Stimulated activated naive CD8-positive, alpha-beta T cell treated with anti-CD3 and anti-CD28 coated beads, Interleukin-15, Interleukin-2, amounts not matched to agents 100 U/mL and 50 U/mL, for 24 hours (primary cell): ENCODE results near the gene ATRN.
"Not testable (repeated sequence)": the region's sequence is repeated elsewhere in the genome, so short reads cannot be mapped to it uniquely, and the experiment has no call there.

ENCODE experiments used
- ATAC-seq: fragments of 150-1000 bp; cut with Tn5 transposase; one replicate; pipeline ENCODE4 v1.10.0; 2021
- DNase-seq: peaks from one replicate; pipeline ENCODE4 v3.0.0; 2021

Gene ATRN

DNA sequence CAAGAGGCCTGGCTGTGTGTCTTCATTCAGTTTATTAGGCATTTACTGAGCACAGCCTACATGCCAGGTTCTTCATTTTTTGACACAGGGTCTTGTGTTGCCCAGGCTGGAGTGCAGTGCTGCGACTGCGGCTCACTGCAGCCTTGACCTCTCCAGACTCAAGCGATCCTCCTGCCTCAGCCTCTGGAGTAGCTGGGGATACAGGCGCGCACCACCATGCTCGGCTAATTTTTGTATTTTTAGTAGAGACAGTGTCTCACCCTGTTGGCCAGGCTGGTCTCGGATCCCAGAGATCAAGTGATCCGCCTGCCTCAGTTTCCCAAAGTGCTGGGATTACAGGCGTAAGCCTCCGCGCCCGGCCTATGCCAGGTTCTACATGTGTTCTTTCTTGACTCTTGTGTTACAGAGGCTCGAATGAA is 601 bp upstream of the ATRN start:
- DNase-seq: no peak
- ATAC-seq: no peak

DNA sequence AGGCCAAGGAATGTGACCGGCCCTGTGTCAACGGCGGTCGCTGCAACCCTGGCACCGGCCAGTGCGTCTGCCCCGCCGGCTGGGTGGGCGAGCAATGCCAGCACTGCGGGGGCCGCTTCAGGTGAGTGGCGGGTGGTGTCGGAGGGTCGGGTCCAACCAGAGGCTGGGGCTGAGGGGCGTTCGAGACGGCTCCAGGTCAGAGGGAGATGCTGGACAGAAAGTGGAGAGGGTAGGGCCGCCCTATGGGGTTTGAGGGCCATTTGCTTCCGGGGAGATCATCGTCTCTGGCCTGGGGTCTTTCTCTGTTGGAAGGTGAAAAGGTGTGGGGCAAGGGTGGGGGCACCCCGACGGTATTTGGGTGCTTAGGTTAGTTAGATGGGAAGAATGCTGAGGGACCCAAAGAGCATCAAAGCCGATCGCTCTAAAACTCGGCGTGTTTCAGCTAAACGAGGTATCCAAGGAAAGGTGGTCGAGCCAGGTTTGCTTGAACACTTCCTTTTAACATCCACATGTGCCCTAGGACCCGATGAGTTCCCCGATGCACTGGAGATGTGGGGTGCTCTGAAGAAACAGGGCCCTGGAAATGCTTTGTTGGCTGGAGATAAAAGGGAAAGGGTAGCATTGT is 691 bp downstream of the ATRN start:
- no peak for ATAC-seq
- no peak for DNase-seq

DNA sequence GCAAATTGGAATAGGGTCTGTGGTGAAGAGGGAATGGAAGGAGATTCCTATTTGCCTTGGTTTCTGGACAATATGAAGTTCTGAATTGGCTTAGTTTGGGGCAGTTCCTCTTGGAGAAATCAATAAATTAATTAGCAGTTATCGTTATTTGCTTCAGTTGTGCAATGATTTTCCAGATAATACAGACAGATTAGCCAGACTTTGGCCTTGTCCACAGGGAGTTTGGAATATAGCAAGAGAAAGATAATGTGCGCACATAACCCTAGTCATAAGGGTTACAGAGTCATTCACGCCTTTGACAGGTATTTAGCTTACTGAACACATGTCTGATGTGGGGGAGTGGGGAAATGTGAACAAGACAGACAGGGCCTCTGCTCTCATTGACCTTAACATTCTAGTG is 1.3 kb downstream of the ATRN start:
- ATAC-seq: no peak
- no peak for DNase-seq

DNA sequence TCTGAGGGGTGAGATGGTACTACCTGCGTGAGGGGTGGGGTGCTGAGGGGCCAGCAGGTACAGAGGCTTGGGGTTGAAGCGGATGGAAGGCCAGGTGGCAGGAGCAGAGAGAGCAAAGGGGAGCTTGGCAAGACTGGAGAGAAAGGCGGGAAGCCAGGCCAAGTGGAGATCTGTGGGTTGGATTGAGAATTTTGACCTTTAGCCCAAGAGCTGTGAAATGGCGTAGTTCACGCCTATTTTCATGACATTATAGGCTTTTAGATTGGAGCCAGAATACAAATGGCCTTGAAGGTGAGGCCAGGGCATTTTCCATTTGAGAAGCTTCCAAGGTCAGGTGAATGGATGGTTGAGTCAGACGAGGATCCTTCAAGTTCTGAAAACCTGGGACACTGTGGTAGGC is 2.5 kb downstream of the ATRN start:
- DNase-seq (no peak), ATAC-seq (no peak)

- no peak for DNase-seq
- no peak for ATAC-seq
Observed at GRCh38 chr20:3473944-3474343, 3.1 kb downstream of the ATRN start.

GRCh38 chr20:3477003-3477860 is 6.4 kb downstream of the ATRN start:
- DNase-seq, ATAC-seq: not testable (repeated sequence)

GRCh38 chr20:3477861-3478544 is 7.2 kb downstream of the ATRN start:
- no peak for ATAC-seq

DNA sequence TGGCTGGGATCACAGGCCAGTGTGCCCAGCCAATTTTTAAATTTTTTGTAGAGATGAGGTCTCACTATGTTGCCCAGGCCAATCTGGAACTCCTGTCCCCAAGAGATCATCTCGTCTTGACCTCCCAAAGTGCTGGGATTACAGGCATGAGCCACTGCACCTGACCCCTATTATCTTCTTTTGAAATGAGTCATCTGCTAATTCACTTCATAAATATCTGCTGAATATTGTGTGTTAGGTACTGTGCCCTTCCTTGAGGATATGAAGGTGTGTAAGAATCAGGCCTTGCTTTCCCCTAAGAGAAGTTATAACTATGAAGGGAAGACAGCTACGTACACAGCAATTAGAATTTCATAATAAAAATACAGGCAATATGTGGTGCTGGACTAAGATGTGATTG is 8.2 kb downstream of the ATRN start:
- ATAC-seq: no peak
- no peak for DNase-seq

More at GRCh38 chr20:3477861-3478544, 7.2 kb downstream of the ATRN start:
- DNase-seq: no peak

- DNase-seq (no peak), ATAC-seq (no peak)
Observed at GRCh38 chr20:3479759-3480615, 9.2 kb downstream of the ATRN start.

GRCh38 chr20:3483309-3483708 is 12.5 kb downstream of the ATRN start:
- DNase-seq: no peak
- no peak for ATAC-seq

DNA sequence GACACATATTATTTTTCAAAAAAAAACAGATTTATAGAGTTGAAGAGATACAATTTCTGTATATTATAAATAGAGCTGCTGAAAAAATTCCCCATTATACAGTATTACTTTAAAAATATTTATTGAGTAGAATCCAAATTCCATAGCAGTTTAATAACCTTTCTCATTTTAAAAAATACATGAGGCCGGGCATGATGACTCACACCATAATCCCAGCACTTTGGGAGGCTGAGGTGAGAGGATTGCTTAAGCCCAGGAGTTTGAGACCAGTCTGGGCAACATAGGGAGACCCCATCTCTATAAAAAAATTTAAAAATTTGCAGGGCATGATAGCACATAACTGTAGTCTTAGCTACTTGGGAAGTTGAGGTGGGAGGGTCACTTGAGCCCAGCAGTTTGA is 13.0 kb downstream of the ATRN start:
- no peak for DNase-seq

DNA sequence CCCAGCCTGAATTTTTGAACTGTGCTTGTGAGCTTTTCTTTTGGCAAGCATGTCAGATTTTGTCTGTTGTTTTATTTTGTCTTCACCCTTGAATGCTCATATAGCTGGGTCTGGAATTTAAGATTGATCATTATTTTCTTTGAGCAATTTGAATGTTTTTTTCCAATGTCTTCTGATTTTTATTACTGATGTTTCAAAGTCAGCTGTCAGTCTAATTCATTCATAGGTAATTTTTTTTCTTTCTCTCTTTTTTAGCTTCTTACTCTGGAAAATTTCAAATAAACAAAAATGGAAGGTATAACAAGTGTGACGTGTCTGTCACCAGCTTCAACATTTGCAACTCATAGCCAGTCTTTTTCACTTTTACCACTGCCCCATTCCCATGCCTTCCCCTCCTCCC is 15.1 kb downstream of the ATRN start:
- DNase-seq (no peak), ATAC-seq (no peak)

More for the DNA sequence above, 13.0 kb downstream of the ATRN start:
- no peak for ATAC-seq

- DNase-seq (no peak), ATAC-seq (no peak)
Observed at GRCh38 chr20:3486850-3487249, 16.0 kb downstream of the ATRN start.

DNA sequence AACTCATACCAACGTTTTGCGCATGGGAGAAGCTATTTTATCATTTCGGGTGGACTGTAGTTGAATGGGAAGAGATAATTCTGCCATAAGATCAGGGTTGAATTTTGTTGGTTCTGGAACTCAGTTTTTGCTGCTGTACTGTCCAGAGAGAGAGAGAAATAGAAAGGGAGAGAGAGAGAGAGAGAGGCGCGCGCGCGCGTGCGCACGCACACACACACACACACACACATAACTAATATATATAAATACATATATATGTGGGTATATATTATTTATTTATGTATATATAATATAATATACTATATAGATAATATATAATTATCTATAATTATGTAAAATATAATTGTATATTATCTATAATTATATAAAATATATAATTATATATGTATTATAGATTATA is 21.9 kb downstream of the ATRN start:
- ATAC-seq: no peak
- DNase-seq: no peak

DNA sequence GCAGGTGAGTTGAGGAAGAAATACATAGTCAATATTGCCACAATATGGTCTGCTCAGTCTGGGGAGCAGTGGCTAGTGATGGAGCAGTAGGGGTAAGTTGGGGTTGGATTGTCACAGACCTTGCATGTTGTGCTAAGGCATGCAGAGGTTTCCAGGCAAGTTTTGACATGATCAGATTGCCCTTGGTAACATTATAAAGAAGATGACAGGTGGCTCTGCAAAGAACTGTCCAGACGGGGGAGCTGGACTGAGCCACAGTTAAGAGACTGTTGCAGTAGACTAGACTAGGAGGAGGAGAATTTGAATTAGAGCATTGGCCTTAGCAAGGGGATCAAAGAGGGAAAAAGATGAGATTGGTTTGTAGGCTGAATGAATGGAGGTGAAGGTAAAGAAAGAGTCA is 23.4 kb downstream of the ATRN start:
- no peak for DNase-seq
- no peak for ATAC-seq

GRCh38 chr20:3502878-3503277 is 32.1 kb downstream of the ATRN start:
- no peak for ATAC-seq
- DNase-seq: no peak

GRCh38 chr20:3505148-3505547 is 34.3 kb downstream of the ATRN start:
- ATAC-seq (no peak), DNase-seq (no peak)

GRCh38 chr20:3509064-3509463 is 38.2 kb downstream of the ATRN start:
- no peak for ATAC-seq
- DNase-seq: no peak

DNA sequence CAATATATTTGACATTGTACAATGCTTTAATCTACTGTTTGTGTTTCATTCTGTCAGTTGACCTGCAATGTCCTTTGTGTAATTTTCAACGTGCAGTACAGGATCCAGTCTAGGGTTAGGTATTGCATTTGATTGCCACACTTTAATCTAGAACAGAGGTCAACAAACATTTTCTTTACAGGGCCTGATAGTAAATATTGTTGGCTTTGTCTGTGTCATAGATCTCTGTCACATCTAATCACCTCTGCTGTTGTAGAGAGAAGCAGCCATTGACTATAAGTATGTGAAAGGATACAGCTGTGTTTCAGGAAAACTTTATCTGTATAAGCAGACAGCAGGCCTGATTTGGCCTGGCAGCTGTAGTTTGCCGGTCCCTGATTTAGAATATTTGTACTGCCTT is 39.3 kb downstream of the ATRN start:
- DNase-seq (no peak), ATAC-seq (no peak)

- not testable (repeated sequence) for DNase-seq, ATAC-seq
Observed at GRCh38 chr20:3512239-3512638, 41.4 kb downstream of the ATRN start.

GRCh38 chr20:3514012-3514642 is 43.3 kb downstream of the ATRN start:
- no peak for ATAC-seq
- no peak for DNase-seq
